Ectodermal cell (in vitro differentiated cells): Measurements from ENCODE around the gene IRF8.

Experiments used
- H3K27ac ChIP-seq: 2 replicates; pipeline ENCODE4 v1.7.0; 2013; ENCODE audit warnings: mild to moderate bottlenecking, low read depth, low read length; ENCODE audit not compliant: insufficient read depth, poor library complexity, severe bottlenecking
- H3K27me3 ChIP-seq: 2 replicates; pipeline ENCODE4 v1.7.0; 2013; ENCODE audit warnings: mild to moderate bottlenecking, low read length; ENCODE audit not compliant: insufficient read depth, control insufficient read depth, poor library complexity, severe bottlenecking
- H3K36me3 ChIP-seq: one replicate; pipeline ENCODE4 v1.7.0; 2013; ENCODE audit warnings: low read length; ENCODE audit not compliant: control insufficient read depth, insufficient read depth
- H3K4me1 ChIP-seq: one replicate; pipeline ENCODE4 v1.7.0; 2013; ENCODE audit warnings: low read length; ENCODE audit not compliant: control insufficient read depth, insufficient read depth
- H3K4me3 ChIP-seq: 2 replicates; pipeline ENCODE4 v1.7.0; 2013; ENCODE audit warnings: low read depth, low read length, control low read depth; ENCODE audit not compliant: insufficient read depth
- H3K9me3 ChIP-seq: 2 replicates; pipeline ENCODE4 v1.7.0; 2013; ENCODE audit warnings: mild to moderate bottlenecking, low read length, moderate library complexity; ENCODE audit not compliant: control insufficient read depth
- WGBS, 2 experiments: methylation state at CpG; one replicate each; pipeline ENCODE4 v1.1.7; 2013; ENCODE audit warnings: missing lambda C conversion rate in 2 of 2; 5-methylcytosine and 5-hydroxymethylcytosine counted together

Gene IRF8

GRCh38 chr16:85921026-85921425, 22.1 kb downstream of the IRF8 start:
- H3K27ac ChIP-seq, result no peak overlapping the region
- WGBS, 2 experiments, result 95 to 96% methylated on average over 14 of the region's 14 CpGs

GRCh38 chr16:85923153-85924021, 24.4 kb downstream of the IRF8 start:
- Histone ChIP-seq H3K27ac (no peak overlapping the region), H3K9me3 (no peaks in the 10 kb centered on the region), H3K4me1 (peaks cover 7% of the 10 kb centered on the region), H3K4me3 (no peak overlapping the region), H3K36me3 (no peaks in the 10 kb centered on the region), H3K27me3 (no peaks in the 10 kb centered on the region)
- WGBS, 2 experiments, result 93 to 95% methylated on average over 24 of the region's 24 CpGs

More at GRCh38 chr16:85921026-85921425, 22.1 kb downstream of the IRF8 start:
- Histone ChIP-seq H3K9me3 (no peaks in the 10 kb centered on the region), H3K36me3 (no peaks in the 10 kb centered on the region), H3K4me3 (no peak overlapping the region), H3K4me1 (no peaks in the 10 kb centered on the region), H3K27me3 (no peaks in the 10 kb centered on the region)

- Histone ChIP-seq H3K9me3 (no peaks in the 10 kb centered on the region), H3K36me3 (no peaks in the 10 kb centered on the region), H3K4me3 (no peak overlapping the region), H3K27me3 (no peaks in the 10 kb centered on the region), H3K4me1 (peaks cover 7% of the 10 kb centered on the region), H3K27ac (no peak overlapping the region)
- WGBS, 2 experiments, result 92 to 98% methylated on average over 2 to 3 of the region's 3 CpGs
Observed at GRCh38 chr16:85924675-85925074, 25.7 kb downstream of the IRF8 start.

GRCh38 chr16:85926370-85926769, 27.4 kb downstream of the IRF8 start:
- no peak overlapping the region for H3K4me3 ChIP-seq
- peaks cover 7% of the 10 kb centered on the region for H3K4me1 ChIP-seq
- H3K27ac ChIP-seq, result no peak overlapping the region
- WGBS, 2 experiments, result 75 to 80% methylated on average over 8 of the region's 8 CpGs
- H3K27me3 ChIP-seq, result no peaks in the 10 kb centered on the region
- no peaks in the 10 kb centered on the region for H3K9me3 ChIP-seq
- H3K36me3 ChIP-seq, result no peaks in the 10 kb centered on the region

GRCh38 chr16:85927371-85927770, 28.4 kb downstream of the IRF8 start:
- 90 to 91% methylated on average over 16 of the region's 16 CpGs for WGBS, 2 experiments

GRCh38 chr16:85927959-85928358, 29.0 kb downstream of the IRF8 start:
- Histone ChIP-seq H3K27me3 (no peaks in the 10 kb centered on the region), H3K9me3 (no peaks in the 10 kb centered on the region), H3K36me3 (no peaks in the 10 kb centered on the region), H3K4me3 (no peak overlapping the region), H3K4me1 (peaks cover 7% of the 10 kb centered on the region), H3K27ac (no peak overlapping the region)
- WGBS, 2 experiments, result 78 to 79% methylated on average over 6 to 7 of the region's 7 CpGs

More at GRCh38 chr16:85927371-85927770, 28.4 kb downstream of the IRF8 start:
- H3K27ac ChIP-seq, result no peak overlapping the region
- H3K27me3 ChIP-seq, result no peaks in the 10 kb centered on the region
- no peaks in the 10 kb centered on the region for H3K36me3 ChIP-seq
- no peak overlapping the region for H3K4me3 ChIP-seq
- no peaks in the 10 kb centered on the region for H3K9me3 ChIP-seq
- peaks cover 7% of the 10 kb centered on the region for H3K4me1 ChIP-seq

- H3K4me1 ChIP-seq, result peaks cover 7% of the 10 kb centered on the region
- 88 to 89% methylated on average over 10 of the region's 10 CpGs for WGBS, 2 experiments
- H3K36me3 ChIP-seq, result no peaks in the 10 kb centered on the region
- H3K9me3 ChIP-seq, result no peaks in the 10 kb centered on the region
- H3K27me3 ChIP-seq, result no peaks in the 10 kb centered on the region
- no peak overlapping the region for H3K4me3 ChIP-seq
- H3K27ac ChIP-seq, result no peak overlapping the region
Observed at GRCh38 chr16:85928401-85928820, 29.4 kb downstream of the IRF8 start.

GRCh38 chr16:85929259-85929721, 30.3 kb downstream of the IRF8 start:
- H3K9me3 ChIP-seq, result no peaks in the 10 kb centered on the region
- WGBS, 2 experiments, result 88 to 89% methylated on average over 16 of the region's 16 CpGs
- H3K4me1 ChIP-seq, result peaks cover 7% of the 10 kb centered on the region
- no peaks in the 10 kb centered on the region for H3K27me3 ChIP-seq
- no peak overlapping the region for H3K4me3 ChIP-seq
- no peak overlapping the region for H3K27ac ChIP-seq
- H3K36me3 ChIP-seq, result no peaks in the 10 kb centered on the region

GRCh38 chr16:85930301-85930700, 31.3 kb downstream of the IRF8 start:
- H3K4me1 ChIP-seq, result peaks cover 7% of the 10 kb centered on the region
- no peaks in the 10 kb centered on the region for H3K9me3 ChIP-seq
- 94 to 95% methylated on average over 15 of the region's 15 CpGs for WGBS, 2 experiments
- no peaks in the 10 kb centered on the region for H3K36me3 ChIP-seq
- H3K27me3 ChIP-seq, result no peaks in the 10 kb centered on the region
- H3K4me3 ChIP-seq, result no peak overlapping the region
- no peak overlapping the region for H3K27ac ChIP-seq

GRCh38 chr16:85931596-85932402, 32.8 kb downstream of the IRF8 start:
- Histone ChIP-seq H3K9me3 (no peaks in the 10 kb centered on the region), H3K4me3 (no peak overlapping the region), H3K4me1 (peaks cover 7% of the 10 kb centered on the region), H3K27ac (no peak overlapping the region), H3K36me3 (no peaks in the 10 kb centered on the region), H3K27me3 (no peaks in the 10 kb centered on the region)
- 92 to 93% methylated on average over 23 of the region's 23 CpGs for WGBS, 2 experiments
